Measurements from ENCODE around the gene NR2E1. TPM values are rescaled to one million over a fixed set of nuclear protein-coding genes. Genes with fewer than 3 reads are reported as not detected.

NR2E1 gene
- total RNA-seq, 1 donor from 2014 or later: not detected

GRCh38 chr6:108210556-108210955 lies 44.7 kb downstream of the NR2E1 start:
- H3K27me3 Mint-ChIP-seq (ENCODE audit: unreplicated experiment): no peaks in the 10 kb centered on the region
- TF ChIP-seq, protein P1, sequence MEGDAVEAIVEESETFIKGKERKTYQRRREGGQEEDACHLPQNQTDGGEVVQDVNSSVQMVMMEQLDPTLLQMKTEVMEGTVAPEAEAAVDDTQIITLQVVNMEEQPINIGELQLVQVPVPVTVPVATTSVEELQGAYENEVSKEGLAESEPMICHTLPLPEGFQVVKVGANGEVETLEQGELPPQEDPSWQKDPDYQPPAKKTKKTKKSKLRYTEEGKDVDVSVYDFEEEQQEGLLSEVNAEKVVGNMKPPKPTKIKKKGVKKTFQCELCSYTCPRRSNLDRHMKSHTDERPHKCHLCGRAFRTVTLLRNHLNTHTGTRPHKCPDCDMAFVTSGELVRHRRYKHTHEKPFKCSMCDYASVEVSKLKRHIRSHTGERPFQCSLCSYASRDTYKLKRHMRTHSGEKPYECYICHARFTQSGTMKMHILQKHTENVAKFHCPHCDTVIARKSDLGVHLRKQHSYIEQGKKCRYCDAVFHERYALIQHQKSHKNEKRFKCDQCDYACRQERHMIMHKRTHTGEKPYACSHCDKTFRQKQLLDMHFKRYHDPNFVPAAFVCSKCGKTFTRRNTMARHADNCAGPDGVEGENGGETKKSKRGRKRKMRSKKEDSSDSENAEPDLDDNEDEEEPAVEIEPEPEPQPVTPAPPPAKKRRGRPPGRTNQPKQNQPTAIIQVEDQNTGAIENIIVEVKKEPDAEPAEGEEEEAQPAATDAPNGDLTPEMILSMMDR (IDR thresholded peaks at IDR 0.05): no peak
- H3K9me3 Mint-ChIP-seq (ENCODE audit: unreplicated experiment): no peaks in the 10 kb centered on the region

GRCh38 chr6:108211671-108212070 lies 45.8 kb downstream of the NR2E1 start:
- TF ChIP-seq, protein P1 (IDR thresholded peaks at IDR 0.05): no peak
- H3K9me3 Mint-ChIP-seq (ENCODE audit: unreplicated experiment): no peaks in the 10 kb centered on the region
- H3K4me3 Mint-ChIP-seq (ENCODE audit: unreplicated experiment): no peak overlapping the region
- H3K36me3 Mint-ChIP-seq (ENCODE audit: unreplicated experiment): peaks cover 27% of the 10 kb centered on the region
- no peaks in the 10 kb centered on the region for H3K4me1 Mint-ChIP-seq (ENCODE audit: unreplicated experiment)
- no peaks in the 10 kb centered on the region for H3K27me3 Mint-ChIP-seq (ENCODE audit: unreplicated experiment)
- no peak for DNase-seq (ENCODE audit: extremely low spot score, unreplicated experiment)
- H3K27ac Mint-ChIP-seq (ENCODE audit: unreplicated experiment): no peak overlapping the region

More at GRCh38 chr6:108210556-108210955, 44.7 kb downstream of the NR2E1 start:
- no peaks in the 10 kb centered on the region for H3K4me1 Mint-ChIP-seq (ENCODE audit: unreplicated experiment)
- no peak for DNase-seq (ENCODE audit: extremely low spot score, unreplicated experiment)
- no peak overlapping the region for H3K4me3 Mint-ChIP-seq (ENCODE audit: unreplicated experiment)
- H3K36me3 Mint-ChIP-seq (ENCODE audit: unreplicated experiment): peaks cover 32% of the 10 kb centered on the region
- no peak overlapping the region for H3K27ac Mint-ChIP-seq (ENCODE audit: unreplicated experiment)

DNA sequence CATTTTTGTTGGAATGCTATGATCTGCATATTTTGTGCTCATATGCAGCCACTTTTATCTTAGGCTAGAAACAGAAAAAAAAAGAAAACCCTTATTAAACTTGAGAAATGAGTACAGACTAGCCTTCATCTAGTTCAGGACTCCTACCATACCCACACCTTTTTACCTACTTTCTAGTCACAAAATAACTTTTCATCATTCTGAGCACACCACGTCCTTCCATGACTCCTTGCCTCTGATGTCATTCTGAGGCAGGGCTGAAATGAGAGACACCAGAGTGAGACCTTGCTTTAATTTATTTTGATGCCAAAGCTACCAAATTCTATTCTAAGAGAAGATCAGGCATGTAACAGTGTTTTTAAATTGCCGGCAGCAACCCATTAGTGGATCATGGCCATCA lies 56.2 kb downstream of the NR2E1 start:
- H3K4me3 Mint-ChIP-seq (ENCODE audit: unreplicated experiment): no peak overlapping the region
- H3K36me3 Mint-ChIP-seq (ENCODE audit: unreplicated experiment): peaks cover 30% of the 10 kb centered on the region
- no peaks in the 10 kb centered on the region for H3K27me3 Mint-ChIP-seq (ENCODE audit: unreplicated experiment)
- H3K4me1 Mint-ChIP-seq (ENCODE audit: unreplicated experiment): peaks cover 23% of the 10 kb centered on the region
- peak overlapping the region; percentile 46 for H3K27ac Mint-ChIP-seq (ENCODE audit: unreplicated experiment)
- no peak for DNase-seq (ENCODE audit: extremely low spot score, unreplicated experiment)
- peaks cover 3% of the 10 kb centered on the region for H3K9me3 Mint-ChIP-seq (ENCODE audit: unreplicated experiment)
- TF ChIP-seq, protein P1 (IDR thresholded peaks at IDR 0.05): no peak

DNA sequence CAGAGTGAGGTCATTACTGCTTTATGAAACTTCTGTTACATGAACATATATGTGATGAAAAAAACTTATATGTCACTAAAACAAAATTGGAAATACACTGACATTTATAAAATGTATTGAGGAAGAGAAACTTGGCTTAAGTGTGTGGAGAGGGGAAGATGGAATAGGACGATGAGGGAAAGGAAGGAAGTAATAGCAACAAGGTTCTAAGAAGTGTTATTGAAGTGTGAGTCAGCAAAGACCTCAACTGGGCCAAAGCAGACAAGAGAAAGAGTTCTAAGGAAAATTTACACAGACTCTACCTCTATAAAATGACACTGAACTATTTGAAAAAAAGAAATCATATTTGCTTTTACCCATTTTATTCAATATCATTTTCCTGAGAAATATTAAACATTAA lies 56.7 kb downstream of the NR2E1 start:
- DNase-seq (ENCODE audit: extremely low spot score, unreplicated experiment): no peak
- peaks cover 3% of the 10 kb centered on the region for H3K9me3 Mint-ChIP-seq (ENCODE audit: unreplicated experiment)
- peaks cover 23% of the 10 kb centered on the region for H3K4me1 Mint-ChIP-seq (ENCODE audit: unreplicated experiment)
- TF ChIP-seq, protein P1 (IDR thresholded peaks at IDR 0.05): no peak
- no peaks in the 10 kb centered on the region for H3K27me3 Mint-ChIP-seq (ENCODE audit: unreplicated experiment)
- H3K27ac Mint-ChIP-seq (ENCODE audit: unreplicated experiment): peak overlapping the region; percentile 46
- peaks cover 30% of the 10 kb centered on the region for H3K36me3 Mint-ChIP-seq (ENCODE audit: unreplicated experiment)
- no peak overlapping the region for H3K4me3 Mint-ChIP-seq (ENCODE audit: unreplicated experiment)

GRCh38 chr6:108227290-108227689 lies 61.5 kb downstream of the NR2E1 start:
- no peak for DNase-seq (ENCODE audit: extremely low spot score, unreplicated experiment)
- TF ChIP-seq, protein P1 (IDR thresholded peaks at IDR 0.05): no peak
- Mint-ChIP-seq H3K27me3 (ENCODE audit: unreplicated experiment) (no peaks in the 10 kb centered on the region), H3K36me3 (ENCODE audit: unreplicated experiment) (peaks cover 8% of the 10 kb centered on the region), H3K9me3 (ENCODE audit: unreplicated experiment) (no peaks in the 10 kb centered on the region), H3K4me1 (ENCODE audit: unreplicated experiment) (peaks cover 23% of the 10 kb centered on the region), H3K27ac (ENCODE audit: unreplicated experiment) (no peak overlapping the region), H3K4me3 (ENCODE audit: unreplicated experiment) (no peak overlapping the region)

All from osteocyte (in vitro differentiated cells).